CD14-positive monocyte (primary cell): ENCODE data around the gene ZNF414. TPM values are rescaled to one million over a fixed set of nuclear protein-coding genes. Genes with fewer than 3 reads are reported as not detected.
A peak's percentile ranks its signal among the peaks of the same experiment; 100 is the strongest.

Experiments used
- DNase-seq, 3 donors: peaks; one replicate each; pipeline ENCODE4 v3.0.0-alpha.2; 2011 to 2022
- H2AFZ ChIP-seq: 2 replicates; pipeline ENCODE4 v1.6.0; 2012; ENCODE audit warnings: mild to moderate bottlenecking, low read depth, low read length, inconsistent platforms; ENCODE audit not compliant: insufficient read depth, poor library complexity, severe bottlenecking
- H3K27ac ChIP-seq, 2 donors: 1 replicate in 1 of 2; 2 replicates in 1 of 2; pipeline ENCODE4 v1.5.1; 2012 to 2013; ENCODE audit warnings: low read length in 2 of 2, control low read depth in 1 of 2, inconsistent platforms in 1 of 2, low read depth in 1 of 2, mild to moderate bottlenecking in 1 of 2
- H3K27me3 ChIP-seq, 2 donors: one replicate each; pipeline versions ENCODE4 v1.6.0 to v1.6.1; 2011 to 2013; ENCODE audit warnings: low read length in 2 of 2; ENCODE audit not compliant: control insufficient read depth in 2 of 2, insufficient read depth in 2 of 2
- H3K36me3 ChIP-seq, 2 donors: replicated peaks in 1 of 2; 1 replicate in 1 of 2; 2 replicates in 1 of 2; pipeline versions ENCODE4 v1.5.1 to v1.6.1; 2012 to 2013; ENCODE audit warnings: low read length in 2 of 2, control low read depth in 1 of 2, inconsistent platforms in 1 of 2, mild to moderate bottlenecking in 1 of 2; ENCODE audit not compliant: insufficient read depth in 2 of 2, control insufficient read depth in 1 of 2
- H3K4me1 ChIP-seq, 2 donors: 1 replicate in 1 of 2; 2 replicates in 1 of 2; pipeline versions ENCODE4 v1.5.1 to v1.6.1; 2012 to 2013; ENCODE audit warnings: low read length in 2 of 2, control low read depth in 1 of 2, inconsistent platforms in 1 of 2, mild to moderate bottlenecking in 1 of 2, moderate library complexity in 1 of 2; ENCODE audit not compliant: insufficient read depth in 2 of 2, control insufficient read depth in 1 of 2
- H3K4me2 ChIP-seq: replicated peaks from 2 replicates; pipeline ENCODE3; 2012; ENCODE audit warnings: low read length, moderate library complexity, mild to moderate bottlenecking; ENCODE audit not compliant: poor library complexity, severe bottlenecking; ENCODE audit errors: extremely low read depth
- H3K4me3 ChIP-seq, 3 experiments: fragments of 200-600 bp in 1 of 3; sonication (generic) in 1 of 3; replicated peaks in 1 of 3; 1 replicate in 2 of 3; 2 replicates in 1 of 3; pipeline ENCODE4 v1.5.1; 2011 to 2013; ENCODE audit warnings: low read length in 3 of 3, mild to moderate bottlenecking in 3 of 3, control low read depth in 2 of 3, low read depth in 2 of 3, inconsistent platforms in 1 of 3, moderate library complexity in 1 of 3
- H3K79me2 ChIP-seq: 2 replicates; pipeline ENCODE4 v1.6.0; 2012; ENCODE audit warnings: mild to moderate bottlenecking, control low read depth, inconsistent platforms, low read length, moderate library complexity; ENCODE audit not compliant: insufficient read depth
- H3K9ac ChIP-seq: 2 replicates; pipeline ENCODE4 v1.6.0; 2017; ENCODE audit warnings: low read length, mild to moderate bottlenecking; ENCODE audit not compliant: insufficient read depth, poor library complexity, severe bottlenecking
- H3K9me3 ChIP-seq, 2 donors: replicated peaks in 1 of 2; 1 replicate in 1 of 2; 2 replicates in 1 of 2; pipeline versions ENCODE4 v1.5.1 to v1.6.1; 2012 to 2013; ENCODE audit warnings: low read length in 2 of 2, control low read depth in 1 of 2; ENCODE audit not compliant: control insufficient read depth in 1 of 2, insufficient read depth in 1 of 2
- H4K20me1 ChIP-seq: 2 replicates; pipeline ENCODE4 v1.6.0; 2012; ENCODE audit warnings: mild to moderate bottlenecking, low read length, control low read depth, moderate library complexity; ENCODE audit not compliant: insufficient read depth
- H3K27ac Mint-ChIP-seq, 7 donors: one replicate each; pipeline ENCODE4 v1.8.0; 2020; ENCODE audit warnings: mild to moderate bottlenecking in 7 of 7, mixed read lengths in 7 of 7, moderate library complexity in 6 of 7, inconsistent platforms in 2 of 7
- H3K27me3 Mint-ChIP-seq, 3 donors: one replicate each; pipeline ENCODE4 v1.8.0; 2021 to 2022; ENCODE audit warnings: low read depth in 3 of 3, mild to moderate bottlenecking in 3 of 3, mixed read lengths in 3 of 3, moderate library complexity in 3 of 3, inconsistent platforms in 1 of 3
- H3K36me3 Mint-ChIP-seq, 2 donors: one replicate each; pipeline ENCODE4 v1.8.0; 2020; ENCODE audit warnings: mixed read lengths in 2 of 2, inconsistent platforms in 1 of 2, mild to moderate bottlenecking in 1 of 2
- H3K4me1 Mint-ChIP-seq: one replicate; pipeline ENCODE4 v1.8.0; 2020; ENCODE audit warnings: mild to moderate bottlenecking, mixed read lengths
- H3K4me3 Mint-ChIP-seq, 2 donors: one replicate each; pipeline ENCODE4 v1.8.0; 2020; ENCODE audit warnings: mild to moderate bottlenecking in 2 of 2, mixed read lengths in 2 of 2, moderate library complexity in 1 of 2
- H3K9me3 Mint-ChIP-seq, 7 donors: one replicate each; pipeline ENCODE4 v1.8.0; 2020 to 2022; ENCODE audit warnings: mixed read lengths in 7 of 7, mild to moderate bottlenecking in 6 of 7, moderate library complexity in 6 of 7, inconsistent platforms in 2 of 7
- CTCF ChIP-seq: fragments of 200-600 bp; IDR thresholded peaks from one replicate; pipeline ENCODE4 v1.8.0; 2022; ENCODE audit warnings: antibody characterized with exemption, mild to moderate bottlenecking
- WGBS: methylation state at CpG from one replicate; pipeline ENCODE4 v1.1.5; 2013; ENCODE audit warnings: missing lambda C conversion rate; ENCODE audit not compliant: insufficient coverage; 5-methylcytosine and 5-hydroxymethylcytosine counted together
- intact Hi-C, 2 donors: fragments of 100-400 bp; cut with micrococcal nuclease; formaldehyde crosslinking; loops; one replicate each; pipeline versions ENCODE4 v1.15.0 to v1.15.1; 2023
- polyA plus RNA-seq, 3 donors: library from polyadenylated mRNA; depleted of rRNA in 1 of 3; unstranded in 2 of 3; stranded (reverse) in 1 of 3; fragments of 300-500 nt in 2 of 3; fragments of >200 nt in 1 of 3; fragmentation: Illumina TruSeq in 2 of 3; gene quantifications; 1 replicate in 2 of 3; 2 replicates in 1 of 3; pipeline ENCODE4 v1.2.3, GENCODE V29; 2012 to 2021

ZNF414 gene
- polyA plus RNA-seq, 3 donors: 4.1 to 21.1 (median 4.7) TPM

GRCh38 chr19:8545743-8546142 is 31.8 kb upstream of the ZNF414 start:
- peaks cover 77 to 91% of the 10 kb centered on the region in 2 donors for H3K36me3 ChIP-seq
- H3K27ac ChIP-seq: peak overlapping the region; percentile 16 to 31
- Mint-ChIP-seq H3K27me3 (no peaks in the 10 kb centered on the region), H3K9me3 (no peaks in the 10 kb centered on the region), H3K36me3 (peaks cover 52 to 95% of the 10 kb centered on the region in 2 donors), H3K4me3 (no peak overlapping the region), H3K27ac (peak overlapping the region in 3 of 7 donors; percentile 20 to 46 (median 40)), H3K4me1 (peaks cover 12% of the 10 kb centered on the region)
- H3K4me3 ChIP-seq: no peak overlapping the region
- intact Hi-C loops: no loop called here
- H3K27me3 ChIP-seq: no peaks in the 10 kb centered on the region
- peaks cover 13 to 19% of the 10 kb centered on the region in 2 donors for H3K4me1 ChIP-seq
- no peak overlapping the region for H3K9ac ChIP-seq
- WGBS: 93% methylated on average over 3 of the region's 8 CpGs
- no peak overlapping the region for H3K4me2 ChIP-seq
- peaks cover 74% of the 10 kb centered on the region for H3K79me2 ChIP-seq
- no peak overlapping the region for H2AFZ ChIP-seq
- no peaks in the 10 kb centered on the region for H3K9me3 ChIP-seq
- no peak for TF ChIP-seq CTCF
- DNase-seq: no peak
- peaks cover 95% of the 10 kb centered on the region for H4K20me1 ChIP-seq

- Histone ChIP-seq H3K9ac (no peak overlapping the region), H2AFZ (no peak overlapping the region), H4K20me1 (peaks cover 96% of the 10 kb centered on the region), H3K79me2 (peaks cover 73% of the 10 kb centered on the region), H3K4me1 (peaks cover 16 to 24% of the 10 kb centered on the region in 2 donors), H3K9me3 (no peaks in the 10 kb centered on the region), H3K4me2 (no peak overlapping the region), H3K27me3 (no peaks in the 10 kb centered on the region), H3K4me3 (no peak overlapping the region), H3K27ac (no peak overlapping the region), H3K36me3 (peaks cover 74 to 90% of the 10 kb centered on the region in 2 donors)
- no peaks in the 10 kb centered on the region for H3K9me3 Mint-ChIP-seq
- H3K36me3 Mint-ChIP-seq: peaks cover 55 to 93% of the 10 kb centered on the region in 2 donors
- H3K4me1 Mint-ChIP-seq: peaks cover 17% of the 10 kb centered on the region
- WGBS: 91% methylated on average over 9 of the region's 20 CpGs
- H3K27me3 Mint-ChIP-seq: no peaks in the 10 kb centered on the region
- intact Hi-C loops: loop anchor here (5.0 kb wide), 1 partner anchor 33 kb away; the partner anchor contains the start of gene MYO1F (in 2 of the 2)
- DNase-seq: no peak
- H3K4me3 Mint-ChIP-seq: no peak overlapping the region
- TF ChIP-seq CTCF: no peak
- no peak overlapping the region for H3K27ac Mint-ChIP-seq
Observed at GRCh38 chr19:8544168-8544567, 30.2 kb upstream of the ZNF414 start.
